A673 (cell line): Measurements from ENCODE around the gene TBCD. TPM values are rescaled to one million over a fixed set of nuclear protein-coding genes. Genes with fewer than 3 reads are reported as not detected.

Experiments
- BruUV-seq: library from RNA; stranded (reverse); fragments of 400-500 nt; replicated peaks from 2 replicates; lab custom pipeline; 2021; lab: Mats Ljungman, UMichigan
- CTCF ChIA-PET: fragments of 300-600 bp; sonication (Branson Sonifier 250); formaldehyde crosslinking; loops from one replicate; lab custom pipeline; 2022; ENCODE audit warnings: antibody characterized with exemption; lab: Charles Lee
- POLR2A ChIA-PET: fragments of 300-600 bp; sonication (Branson Sonifier 250); formaldehyde crosslinking; loops from one replicate; lab custom pipeline; 2022; ENCODE audit warnings: antibody characterized with exemption; ENCODE audit not compliant: low non-redundant PET; lab: Charles Lee
- DNase-seq: peaks from one replicate; pipeline ENCODE4 v3.0.0-alpha.2; 2015; ENCODE audit warnings: low spot score
- H3K27ac ChIP-seq: fragments of 200-600 bp; sonication (generic); 2 replicates; pipeline ENCODE4 v1.5.1; 2016; ENCODE audit warnings: mixed run types, low read depth, mild to moderate bottlenecking, mixed read lengths, antibody characterized with exemption, low read length; ENCODE audit not compliant: poor library complexity, severe bottlenecking
- H3K27me3 ChIP-seq: fragments of 200-600 bp; sonication (generic); replicated peaks from 2 replicates; pipeline ENCODE4 v1.6.1; 2017; ENCODE audit warnings: mixed run types, low read depth, mild to moderate bottlenecking, mixed read lengths, antibody characterized with exemption, low read length; ENCODE audit not compliant: insufficient read depth, poor library complexity
- H3K36me3 ChIP-seq: fragments of 200-600 bp; sonication (generic); 2 replicates; pipeline ENCODE4 v1.6.1; 2016; ENCODE audit warnings: mixed run types, mild to moderate bottlenecking, mixed read lengths, antibody characterized with exemption, low read length; ENCODE audit not compliant: insufficient read depth, poor library complexity, severe bottlenecking
- H3K4me1 ChIP-seq: fragments of 200-600 bp; sonication (generic); 2 replicates; pipeline ENCODE4 v1.6.1; 2017; ENCODE audit warnings: mixed run types, mild to moderate bottlenecking, mixed read lengths, antibody characterized with exemption, low read length; ENCODE audit not compliant: insufficient read depth, poor library complexity, severe bottlenecking
- H3K4me3 ChIP-seq: fragments of 200-600 bp; sonication (generic); 2 replicates; pipeline ENCODE4 v1.5.1; 2016; ENCODE audit warnings: low read depth, mixed run types, mild to moderate bottlenecking, mixed read lengths, low read length; ENCODE audit not compliant: poor library complexity, severe bottlenecking
- H3K9me3 ChIP-seq: fragments of 200-600 bp; sonication (generic); 2 replicates; pipeline ENCODE4 v1.6.1; 2016; ENCODE audit warnings: mixed run types, low read depth, mild to moderate bottlenecking, mixed read lengths, antibody characterized with exemption, low read length; ENCODE audit not compliant: poor library complexity, severe bottlenecking
- EZH2 ChIP-seq: fragments of 200-600 bp; sonication (generic); IDR thresholded peaks from 2 replicates; pipeline ENCODE4 v1.6.1; 2017; ENCODE audit warnings: borderline replicate concordance, low read depth, mild to moderate bottlenecking, mixed read lengths, antibody characterized with exemption, low read length; ENCODE audit not compliant: poor library complexity, severe bottlenecking
- intact Hi-C: fragments of 100-400 bp; cut with micrococcal nuclease; formaldehyde crosslinking; loops from one replicate; pipeline ENCODE4 v1.10.0; 2022; ENCODE audit not compliant: unreplicated experiment
- total RNA-seq: library from RNA; stranded (reverse); gene quantifications from 2 replicates; pipeline ENCODE4 v1.2.3, GENCODE V29; 2021
- TF ChIP-seq, protein P1 (sequence below): fragments of 300-800, 200-600 bp; sonication (generic); conservative IDR thresholded peaks from 2 replicates; pipeline ENCODE4 v1.5.1; 2017; ENCODE audit warnings: low read depth, mild to moderate bottlenecking, antibody characterized with exemption, low read length, moderate library complexity, mixed read lengths

The TBCD gene
- total RNA-seq, 1 experiment from 2014 or later: 113 TPM

DNA sequence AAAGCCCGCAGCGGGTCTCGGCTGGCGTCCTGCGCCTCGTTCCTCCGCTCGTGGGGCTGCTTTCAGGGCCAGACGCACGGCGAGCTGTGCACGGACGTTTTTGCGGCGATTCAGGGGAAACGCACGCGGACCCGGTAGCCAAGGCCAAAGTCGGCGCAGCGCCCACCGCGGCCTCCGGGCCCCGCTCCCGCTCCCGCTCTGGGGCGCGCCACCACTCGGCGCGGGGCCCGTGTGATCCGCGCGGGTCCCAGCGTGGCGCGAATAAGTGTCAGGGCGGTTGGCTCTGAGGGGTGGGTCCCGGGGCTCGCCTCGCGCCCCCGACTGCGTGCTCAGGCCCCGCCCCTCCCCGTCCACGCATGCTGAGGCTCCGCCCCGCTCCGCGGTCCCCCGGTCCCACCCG is 694 bp upstream of the TBCD start:
- CTCF ChIA-PET: no interaction called here
- peaks cover 2% of the 10 kb centered on the region for H3K36me3 ChIP-seq
- intact Hi-C loops: no loop called here
- no peak for DNase-seq
- no TSS peak for BruUV-seq
- peak overlapping the region; percentile 63 for H3K4me3 ChIP-seq
- H3K27ac ChIP-seq: no peak overlapping the region
- H3K9me3 ChIP-seq: no peaks in the 10 kb centered on the region
- POLR2A ChIA-PET: no interaction called here
- no peaks in the 10 kb centered on the region for H3K27me3 ChIP-seq
- H3K4me1 ChIP-seq: peaks cover 12% of the 10 kb centered on the region
- TF ChIP-seq, protein P1, sequence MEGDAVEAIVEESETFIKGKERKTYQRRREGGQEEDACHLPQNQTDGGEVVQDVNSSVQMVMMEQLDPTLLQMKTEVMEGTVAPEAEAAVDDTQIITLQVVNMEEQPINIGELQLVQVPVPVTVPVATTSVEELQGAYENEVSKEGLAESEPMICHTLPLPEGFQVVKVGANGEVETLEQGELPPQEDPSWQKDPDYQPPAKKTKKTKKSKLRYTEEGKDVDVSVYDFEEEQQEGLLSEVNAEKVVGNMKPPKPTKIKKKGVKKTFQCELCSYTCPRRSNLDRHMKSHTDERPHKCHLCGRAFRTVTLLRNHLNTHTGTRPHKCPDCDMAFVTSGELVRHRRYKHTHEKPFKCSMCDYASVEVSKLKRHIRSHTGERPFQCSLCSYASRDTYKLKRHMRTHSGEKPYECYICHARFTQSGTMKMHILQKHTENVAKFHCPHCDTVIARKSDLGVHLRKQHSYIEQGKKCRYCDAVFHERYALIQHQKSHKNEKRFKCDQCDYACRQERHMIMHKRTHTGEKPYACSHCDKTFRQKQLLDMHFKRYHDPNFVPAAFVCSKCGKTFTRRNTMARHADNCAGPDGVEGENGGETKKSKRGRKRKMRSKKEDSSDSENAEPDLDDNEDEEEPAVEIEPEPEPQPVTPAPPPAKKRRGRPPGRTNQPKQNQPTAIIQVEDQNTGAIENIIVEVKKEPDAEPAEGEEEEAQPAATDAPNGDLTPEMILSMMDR: no peak
- TF ChIP-seq EZH2: no peak

DNA sequence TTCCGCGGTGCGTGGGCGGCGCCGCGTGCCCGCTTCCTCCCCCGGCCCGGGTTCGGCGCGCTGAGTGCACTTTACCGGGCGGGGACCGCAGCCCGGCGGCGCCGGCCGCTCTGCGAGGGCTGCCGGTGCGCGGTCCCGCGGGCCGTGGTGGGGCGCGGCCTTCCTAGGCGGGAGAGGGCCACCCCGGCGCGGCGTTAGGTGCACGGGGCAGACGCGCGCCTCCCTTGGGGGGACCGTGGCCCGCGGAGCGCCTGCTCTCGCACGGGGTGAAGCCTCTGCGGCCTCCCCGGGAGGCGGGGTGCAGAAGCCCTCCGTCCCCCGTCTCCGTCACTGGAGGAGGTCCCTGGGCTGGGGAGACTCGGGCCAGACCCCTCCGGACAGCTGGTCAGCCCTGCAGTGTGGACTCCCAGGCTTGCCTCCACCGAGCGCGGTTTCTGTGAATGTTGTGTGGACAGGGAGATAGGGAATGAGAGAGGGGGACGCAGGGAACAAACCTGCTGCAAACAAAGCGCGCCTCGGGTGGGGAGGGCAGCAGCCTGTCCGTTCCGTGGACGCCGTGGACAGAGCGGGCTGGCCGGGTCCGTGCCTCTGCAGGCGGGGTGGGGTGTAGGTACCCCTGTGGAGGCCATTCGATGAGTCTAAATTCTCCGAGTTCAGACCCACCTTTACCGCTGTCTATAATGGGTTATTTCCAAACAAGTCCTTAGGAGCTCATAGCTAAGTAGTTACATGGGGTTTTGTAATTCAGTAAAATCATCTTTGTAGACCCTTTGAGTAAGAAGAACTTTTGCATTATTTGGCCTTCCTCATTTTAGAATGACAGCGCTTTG is 721 bp downstream of the TBCD start:
- peak overlapping the region; percentile 93 for H3K27ac ChIP-seq

GRCh38 chr17:82753201-82753464 is 1.3 kb downstream of the TBCD start:
- no peaks in the 10 kb centered on the region for H3K27me3 ChIP-seq
- no peaks in the 10 kb centered on the region for H3K9me3 ChIP-seq
- TF ChIP-seq, protein P1: no peak
- no peak for TF ChIP-seq EZH2
- no peak for DNase-seq
- peaks cover 12% of the 10 kb centered on the region for H3K4me1 ChIP-seq
- intact Hi-C loops: no loop called here
- no TSS peak for BruUV-seq
- ChIA-PET CTCF (no interaction called here), POLR2A (no interaction called here)
- H3K4me3 ChIP-seq: peak overlapping the region; percentile 97
- peak overlapping the region; percentile 93 for H3K27ac ChIP-seq
- H3K36me3 ChIP-seq: peaks cover 11% of the 10 kb centered on the region

More for the DNA sequence above, 721 bp downstream of the TBCD start:
- intact Hi-C loops: no loop called here
- TF ChIP-seq, protein P1: no peak
- no peak for TF ChIP-seq EZH2
- H3K9me3 ChIP-seq: no peaks in the 10 kb centered on the region
- no peaks in the 10 kb centered on the region for H3K27me3 ChIP-seq
- ChIA-PET CTCF (no interaction called here), POLR2A (no interaction called here)
- BruUV-seq: no TSS peak
- peak; percentile 22 for DNase-seq
- peaks cover 11% of the 10 kb centered on the region for H3K36me3 ChIP-seq
- peak overlapping the region; percentile 97 for H3K4me3 ChIP-seq
- H3K4me1 ChIP-seq: peaks cover 12% of the 10 kb centered on the region
